ENCODE results near the gene P2RY14. TPM values are rescaled to one million over a fixed set of nuclear protein-coding genes. Genes with fewer than 3 reads are reported as not detected.

P2RY14 gene
- total and polyA plus RNA-seq, 2 of the 13 experiments (the other 11 are each of a cell fraction or from before 2014, with no cell fraction given) = not detected

DNA sequence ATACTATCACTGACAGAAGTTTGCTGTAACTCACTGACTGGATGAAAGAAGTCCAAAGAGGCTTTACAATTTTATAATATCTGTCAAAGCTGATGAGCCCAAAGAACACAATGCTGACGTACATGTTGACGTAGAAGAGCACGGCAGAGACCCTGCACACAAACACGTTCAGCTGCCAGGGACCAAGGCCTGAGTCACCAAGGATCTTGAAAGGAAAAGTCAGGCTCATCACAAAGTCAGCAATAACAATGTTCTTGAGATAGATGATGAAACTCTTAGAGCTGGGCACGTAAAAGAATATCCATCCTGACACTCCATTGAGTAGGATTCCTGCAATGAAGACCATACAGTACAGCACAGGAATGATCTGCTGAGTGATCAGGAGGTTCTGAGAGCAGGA lies 64.5 kb downstream of the P2RY14 start:
- intact Hi-C loops (cut with micrococcal nuclease; ENCODE audit: unreplicated experiment) = loop anchor here (5.0 kb wide), 1 partner anchor 47 kb away; no protein-coding TSS in a partner anchor
- FAIRE-seq = no peak

More for the DNA sequence above, 64.5 kb downstream of the P2RY14 start:
- WGBS (ENCODE audit: low lambda C conversion rate) = 94% methylated on average over 5 of the region's 5 CpGs
- no peaks in the 10 kb centered on the region for H3K27me3 ChIP-seq (ENCODE audit: control insufficient read depth in 1 of 2, insufficient read depth in 2 of 2, low read length in 2 of 2)
- no TSS peak for BruUV-seq (replicated peaks)
- no peaks in the 10 kb centered on the region for H3K36me3 ChIP-seq (replicated peaks in 1 of 2; ENCODE audit: control insufficient read depth in 1 of 2, insufficient read depth in 2 of 2, low read length in 2 of 2)
- in situ Hi-C loops (cut with HindIII; ENCODE audit: extremely low pct_ligation_motif_present, low pct_unique_long_range_greater_than_20kb) = loop anchor here (25.0 kb wide), 1 partner anchor 573 kb away; no protein-coding TSS in a partner anchor
- H3K4me3 ChIP-seq (replicated peaks in 1 of 3; ENCODE audit: insufficient read depth in 1 of 3, low read depth in 2 of 3, low read length in 3 of 3) = no peak overlapping the region
- ChIA-PET CTCF (ENCODE audit: low intra/inter-chr PET ratio, low total read pairs) (no interaction called here), POLR2A (no interaction called here)
- H3K27ac ChIP-seq (ENCODE audit: extremely low read length, insufficient read depth, low read length) = no peak overlapping the region
- H3K9ac ChIP-seq (ENCODE audit: insufficient read depth, low read depth, low read length) = no peak overlapping the region
- H2AFZ ChIP-seq (ENCODE audit: low read length) = no peak overlapping the region
- no peak overlapping the region for H3K4me2 ChIP-seq (ENCODE audit: low read depth, low read length)
- TF ChIP-seq, protein P1, sequence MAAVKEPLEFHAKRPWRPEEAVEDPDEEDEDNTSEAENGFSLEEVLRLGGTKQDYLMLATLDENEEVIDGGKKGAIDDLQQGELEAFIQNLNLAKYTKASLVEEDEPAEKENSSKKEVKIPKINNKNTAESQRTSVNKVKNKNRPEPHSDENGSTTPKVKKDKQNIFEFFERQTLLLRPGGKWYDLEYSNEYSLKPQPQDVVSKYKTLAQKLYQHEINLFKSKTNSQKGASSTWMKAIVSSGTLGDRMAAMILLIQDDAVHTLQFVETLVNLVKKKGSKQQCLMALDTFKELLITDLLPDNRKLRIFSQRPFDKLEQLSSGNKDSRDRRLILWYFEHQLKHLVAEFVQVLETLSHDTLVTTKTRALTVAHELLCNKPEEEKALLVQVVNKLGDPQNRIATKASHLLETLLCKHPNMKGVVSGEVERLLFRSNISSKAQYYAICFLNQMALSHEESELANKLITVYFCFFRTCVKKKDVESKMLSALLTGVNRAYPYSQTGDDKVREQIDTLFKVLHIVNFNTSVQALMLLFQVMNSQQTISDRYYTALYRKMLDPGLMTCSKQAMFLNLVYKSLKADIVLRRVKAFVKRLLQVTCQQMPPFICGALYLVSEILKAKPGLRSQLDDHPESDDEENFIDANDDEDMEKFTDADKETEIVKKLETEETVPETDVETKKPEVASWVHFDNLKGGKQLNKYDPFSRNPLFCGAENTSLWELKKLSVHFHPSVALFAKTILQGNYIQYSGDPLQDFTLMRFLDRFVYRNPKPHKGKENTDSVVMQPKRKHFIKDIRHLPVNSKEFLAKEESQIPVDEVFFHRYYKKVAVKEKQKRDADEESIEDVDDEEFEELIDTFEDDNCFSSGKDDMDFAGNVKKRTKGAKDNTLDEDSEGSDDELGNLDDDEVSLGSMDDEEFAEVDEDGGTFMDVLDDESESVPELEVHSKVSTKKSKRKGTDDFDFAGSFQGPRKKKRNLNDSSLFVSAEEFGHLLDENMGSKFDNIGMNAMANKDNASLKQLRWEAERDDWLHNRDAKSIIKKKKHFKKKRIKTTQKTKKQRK (IDR thresholded peaks at IDR 0.05; ENCODE audit: low read length) = no peak
- TF ChIP-seq ZNF557 (CRISPR knock-in tag; IDR thresholded peaks at IDR 0.05) (no peak), GPN1 (CRISPR knock-in tag; IDR thresholded peaks at IDR 0.05; ENCODE audit: borderline replicate concordance) (no peak), EZH2 (conservative IDR thresholded peaks at IDR 0.05; ENCODE audit: low read depth, low read length) (no peak), ZNF784 (CRISPR knock-in tag; IDR thresholded peaks at IDR 0.05; ENCODE audit: borderline replicate concordance) (no peak), MXI1 (IDR thresholded peaks at IDR 0.05; ENCODE audit: borderline replicate concordance, low read depth, low read length) (no peak), ZUFSP (CRISPR knock-in tag; IDR thresholded peaks at IDR 0.05; ENCODE audit: borderline replicate concordance) (no peak), ZNF367 (CRISPR knock-in tag; IDR thresholded peaks at IDR 0.05; ENCODE audit: borderline replicate concordance) (no peak), RBM39 (IDR thresholded peaks at IDR 0.05; ENCODE audit: low read depth, low read length, poor library complexity, severe bottlenecking) (no peak), WIZ (CRISPR knock-in tag; IDR thresholded peaks at IDR 0.05) (no peak), SMAD3 (CRISPR knock-in tag; IDR thresholded peaks at IDR 0.05) (no peak), MEIS1 (CRISPR knock-in tag; IDR thresholded peaks at IDR 0.05; ENCODE audit: borderline replicate concordance) (no peak), XBP1 (CRISPR knock-in tag; IDR thresholded peaks at IDR 0.05) (no peak), NFE2 (CRISPR knock-in tag; IDR thresholded peaks at IDR 0.05) (no peak), ZNF331 (CRISPR knock-in tag; IDR thresholded peaks at IDR 0.05) (no peak)
- TF ChIP-seq, protein P2, sequence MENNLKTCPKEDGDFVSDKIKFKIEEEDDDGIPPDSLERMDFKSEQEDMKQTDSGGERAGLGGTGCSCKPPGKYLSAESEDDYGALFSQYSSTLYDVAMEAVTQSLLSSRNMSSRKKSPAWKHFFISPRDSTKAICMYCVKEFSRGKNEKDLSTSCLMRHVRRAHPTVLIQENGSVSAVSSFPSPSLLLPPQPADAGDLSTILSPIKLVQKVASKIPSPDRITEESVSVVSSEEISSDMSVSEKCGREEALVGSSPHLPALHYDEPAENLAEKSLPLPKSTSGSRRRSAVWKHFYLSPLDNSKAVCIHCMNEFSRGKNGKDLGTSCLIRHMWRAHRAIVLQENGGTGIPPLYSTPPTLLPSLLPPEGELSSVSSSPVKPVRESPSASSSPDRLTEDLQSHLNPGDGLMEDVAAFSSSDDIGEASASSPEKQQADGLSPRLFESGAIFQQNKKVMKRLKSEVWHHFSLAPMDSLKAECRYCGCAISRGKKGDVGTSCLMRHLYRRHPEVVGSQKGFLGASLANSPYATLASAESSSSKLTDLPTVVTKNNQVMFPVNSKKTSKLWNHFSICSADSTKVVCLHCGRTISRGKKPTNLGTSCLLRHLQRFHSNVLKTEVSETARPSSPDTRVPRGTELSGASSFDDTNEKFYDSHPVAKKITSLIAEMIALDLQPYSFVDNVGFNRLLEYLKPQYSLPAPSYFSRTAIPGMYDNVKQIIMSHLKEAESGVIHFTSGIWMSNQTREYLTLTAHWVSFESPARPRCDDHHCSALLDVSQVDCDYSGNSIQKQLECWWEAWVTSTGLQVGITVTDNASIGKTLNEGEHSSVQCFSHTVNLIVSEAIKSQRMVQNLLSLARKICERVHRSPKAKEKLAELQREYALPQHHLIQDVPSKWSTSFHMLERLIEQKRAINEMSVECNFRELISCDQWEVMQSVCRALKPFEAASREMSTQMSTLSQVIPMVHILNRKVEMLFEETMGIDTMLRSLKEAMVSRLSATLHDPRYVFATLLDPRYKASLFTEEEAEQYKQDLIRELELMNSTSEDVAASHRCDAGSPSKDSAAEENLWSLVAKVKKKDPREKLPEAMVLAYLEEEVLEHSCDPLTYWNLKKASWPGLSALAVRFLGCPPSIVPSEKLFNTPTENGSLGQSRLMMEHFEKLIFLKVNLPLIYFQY (CRISPR knock-in tag; IDR thresholded peaks at IDR 0.05; ENCODE audit: borderline replicate concordance) = no peak
- DNase-seq (ENCODE audit: low spot score) (no peak), ATAC-seq (no peak)
- H3K9me3 ChIP-seq (ENCODE audit: low read length) = no peaks in the 10 kb centered on the region
- H4K20me1 ChIP-seq (ENCODE audit: insufficient read depth, low read length) = no peaks in the 10 kb centered on the region
- no peaks in the 10 kb centered on the region for H3K79me2 ChIP-seq (ENCODE audit: insufficient read depth, low read length)
- H3K4me1 ChIP-seq (ENCODE audit: insufficient read depth, low read length) = peaks cover 30% of the 10 kb centered on the region

Measured in HepG2 (cell line).